ENCODE results near the gene RYR3.

The RYR3 gene

GRCh38 chr15:33329457-33329856 lies 18.7 kb downstream of the RYR3 start:
- Histone ChIP-seq H3K27me3 (replicated peaks; ENCODE audit: insufficient read depth, low read length) (no peaks in the 10 kb centered on the region), H4K20me1 (ENCODE audit: insufficient read depth, low read length) (no peaks in the 10 kb centered on the region), H3K4me1 (ENCODE audit: low read length) (no peaks in the 10 kb centered on the region), H3K9me3 (replicated peaks; ENCODE audit: insufficient read depth, low read length) (no peaks in the 10 kb centered on the region), H3K9ac (ENCODE audit: low read length) (no peak overlapping the region), H3F3A (ENCODE audit: insufficient read depth, low read length) (no peaks in the 10 kb centered on the region), H3K79me2 (ENCODE audit: low read length) (no peaks in the 10 kb centered on the region), H3K4me2 (ENCODE audit: low read depth, low read length) (no peak overlapping the region), H3K9me2 (replicated peaks; ENCODE audit: insufficient read depth, low read length) (no peaks in the 10 kb centered on the region), H3K4me3 (ENCODE audit: low read length) (no peak overlapping the region), H3K27ac (ENCODE audit: low read length) (no peak overlapping the region), H3K36me3 (replicated peaks; ENCODE audit: insufficient read depth, low read length) (no peaks in the 10 kb centered on the region), H2AFZ (ENCODE audit: low read length) (no peak overlapping the region)
- no peak for DNase-seq
- no peak for TF ChIP-seq CTCF (IDR thresholded peaks at IDR 0.05; ENCODE audit: low read length)
- TF ChIP-seq EZH2phosphoT487 (IDR thresholded peaks at IDR 0.05; ENCODE audit: low read length), result no peak
- TF ChIP-seq EZH2 (optimal IDR thresholded peaks at IDR 0.05; ENCODE audit: low read depth, low read length), result no peak

- no peaks in the 10 kb centered on the region for H3F3A ChIP-seq (ENCODE audit: insufficient read depth, low read length)
- no peaks in the 10 kb centered on the region for H3K79me2 ChIP-seq (ENCODE audit: low read length)
- H3K4me2 ChIP-seq (ENCODE audit: low read depth, low read length), result no peak overlapping the region
- H3K9ac ChIP-seq (ENCODE audit: low read length), result no peak overlapping the region
- H3K4me3 ChIP-seq (ENCODE audit: low read length), result no peak overlapping the region
- no peak overlapping the region for H3K27ac ChIP-seq (ENCODE audit: low read length)
- H3K9me2 ChIP-seq (replicated peaks; ENCODE audit: insufficient read depth, low read length), result no peaks in the 10 kb centered on the region
- no peaks in the 10 kb centered on the region for H3K4me1 ChIP-seq (ENCODE audit: low read length)
- no peaks in the 10 kb centered on the region for H4K20me1 ChIP-seq (ENCODE audit: insufficient read depth, low read length)
- TF ChIP-seq CTCF (IDR thresholded peaks at IDR 0.05; ENCODE audit: low read length) (no peak), EZH2phosphoT487 (IDR thresholded peaks at IDR 0.05; ENCODE audit: low read length) (no peak), EZH2 (optimal IDR thresholded peaks at IDR 0.05; ENCODE audit: low read depth, low read length) (no peak)
- DNase-seq, result no peak
- no peaks in the 10 kb centered on the region for H3K27me3 ChIP-seq (replicated peaks; ENCODE audit: insufficient read depth, low read length)
- H2AFZ ChIP-seq (ENCODE audit: low read length), result no peak overlapping the region
- H3K9me3 ChIP-seq (replicated peaks; ENCODE audit: insufficient read depth, low read length), result no peaks in the 10 kb centered on the region
- no peaks in the 10 kb centered on the region for H3K36me3 ChIP-seq (replicated peaks; ENCODE audit: insufficient read depth, low read length)
These were observed 20.2 kb downstream of the RYR3 start for GRCh38 chr15:33330931-33331330.

DNA sequence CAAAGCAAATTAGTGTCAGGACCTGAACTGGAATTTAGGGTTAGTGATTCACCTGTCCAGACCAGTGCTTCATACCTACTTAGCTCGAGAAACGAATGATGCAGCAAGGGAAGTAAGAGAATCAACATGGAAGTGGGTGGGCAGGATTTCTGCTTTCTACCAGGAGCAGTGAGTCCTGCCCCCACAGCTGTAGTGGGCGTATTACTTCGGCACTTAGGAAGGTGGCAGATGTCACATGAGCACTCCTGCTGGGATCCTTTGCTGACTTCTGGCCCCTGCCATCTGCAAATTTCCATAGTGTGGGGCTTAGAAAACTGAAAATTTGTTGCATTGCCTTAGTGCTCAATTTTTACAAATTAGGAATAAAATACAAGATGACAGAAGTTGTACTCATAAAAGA lies 31.2 kb downstream of the RYR3 start:
- Histone ChIP-seq H4K20me1 (ENCODE audit: insufficient read depth, low read length) (no peaks in the 10 kb centered on the region), H3K27me3 (replicated peaks; ENCODE audit: insufficient read depth, low read length) (no peaks in the 10 kb centered on the region), H3K9me2 (replicated peaks; ENCODE audit: insufficient read depth, low read length) (no peaks in the 10 kb centered on the region), H3F3A (ENCODE audit: insufficient read depth, low read length) (no peaks in the 10 kb centered on the region), H3K4me1 (ENCODE audit: low read length) (no peaks in the 10 kb centered on the region), H3K4me3 (ENCODE audit: low read length) (no peak overlapping the region), H3K9me3 (replicated peaks; ENCODE audit: insufficient read depth, low read length) (no peaks in the 10 kb centered on the region), H3K36me3 (replicated peaks; ENCODE audit: insufficient read depth, low read length) (no peaks in the 10 kb centered on the region), H2AFZ (ENCODE audit: low read length) (no peak overlapping the region), H3K9ac (ENCODE audit: low read length) (no peak overlapping the region), H3K27ac (ENCODE audit: low read length) (no peak overlapping the region), H3K79me2 (ENCODE audit: low read length) (no peaks in the 10 kb centered on the region), H3K4me2 (ENCODE audit: low read depth, low read length) (no peak overlapping the region)
- TF ChIP-seq EZH2phosphoT487 (IDR thresholded peaks at IDR 0.05; ENCODE audit: low read length), result no peak
- no peak for TF ChIP-seq CTCF (IDR thresholded peaks at IDR 0.05; ENCODE audit: low read length)
- no peak for TF ChIP-seq EZH2 (optimal IDR thresholded peaks at IDR 0.05; ENCODE audit: low read depth, low read length)
- DNase-seq, result no peak
